Activated CD8-positive, alpha-beta memory T cell treated with anti-CD3 and anti-CD28 coated beads, Interleukin-2, amount 50 U/mL, for 4 hours (primary cell): ENCODE data around the gene CSTPP1.

Source experiments
- DNase-seq: peaks from one replicate; pipeline ENCODE4 v3.0.0-alpha.2; 2020

Gene CSTPP1, protein sequence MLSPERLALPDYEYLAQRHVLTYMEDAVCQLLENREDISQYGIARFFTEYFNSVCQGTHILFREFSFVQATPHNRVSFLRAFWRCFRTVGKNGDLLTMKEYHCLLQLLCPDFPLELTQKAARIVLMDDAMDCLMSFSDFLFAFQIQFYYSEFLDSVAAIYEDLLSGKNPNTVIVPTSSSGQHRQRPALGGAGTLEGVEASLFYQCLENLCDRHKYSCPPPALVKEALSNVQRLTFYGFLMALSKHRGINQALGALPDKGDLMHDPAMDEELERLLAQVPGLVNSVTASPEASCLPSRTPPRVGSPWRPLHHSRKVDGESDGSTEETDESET

DNA sequence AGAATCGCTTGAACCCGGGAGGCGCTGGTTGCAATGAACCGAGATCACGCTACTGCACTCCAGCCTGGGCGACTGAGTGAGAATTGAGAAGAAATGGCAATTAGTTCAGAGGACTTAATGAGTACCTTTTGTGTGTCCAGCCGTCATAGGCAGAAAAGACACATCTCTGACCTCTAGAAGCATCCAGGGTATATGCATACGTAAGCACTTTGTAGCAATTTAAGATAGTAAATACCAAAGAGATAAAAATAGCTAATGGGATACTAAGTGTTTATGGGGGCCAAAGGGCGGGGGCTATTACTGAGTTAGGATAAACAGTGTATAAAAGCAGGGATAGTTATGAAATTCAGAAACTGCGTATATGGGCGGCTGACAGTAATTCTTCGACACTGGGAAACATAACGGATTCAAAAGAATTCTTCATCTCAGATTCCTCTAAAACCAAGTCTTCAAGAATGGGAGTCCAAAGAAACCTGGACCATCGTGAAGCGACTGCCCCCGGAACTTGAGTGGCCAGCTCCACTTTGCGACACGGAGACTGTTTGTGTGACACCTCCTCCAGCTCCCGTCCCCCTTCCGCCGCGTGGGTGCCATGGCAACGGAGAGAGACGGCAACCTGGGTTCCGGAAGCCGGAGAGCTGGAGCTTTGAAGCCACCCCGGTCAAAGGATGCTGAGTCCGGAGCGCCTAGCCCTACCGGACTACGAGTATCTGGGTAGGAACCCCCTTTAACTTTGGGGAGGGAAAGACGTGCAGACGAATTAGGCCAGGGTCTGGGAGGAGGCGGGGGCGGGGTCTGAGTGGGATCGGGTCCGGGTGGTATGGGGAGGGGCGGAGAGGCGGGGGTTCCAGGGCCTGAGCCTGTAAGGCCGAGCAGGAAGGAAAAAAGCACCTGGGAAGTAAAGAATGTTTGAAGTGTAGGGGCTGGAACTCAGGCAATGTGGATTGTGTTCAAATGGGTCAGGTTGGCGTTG is at the start of gene CSTPP1:
TSS of gene CSTPP1 (plus strand) at position 624 of the 973 bp plus-strand sequence. CDS start at position 669, 45 bp downstream.
- DNase-seq, result peak; percentile 94

DNA sequence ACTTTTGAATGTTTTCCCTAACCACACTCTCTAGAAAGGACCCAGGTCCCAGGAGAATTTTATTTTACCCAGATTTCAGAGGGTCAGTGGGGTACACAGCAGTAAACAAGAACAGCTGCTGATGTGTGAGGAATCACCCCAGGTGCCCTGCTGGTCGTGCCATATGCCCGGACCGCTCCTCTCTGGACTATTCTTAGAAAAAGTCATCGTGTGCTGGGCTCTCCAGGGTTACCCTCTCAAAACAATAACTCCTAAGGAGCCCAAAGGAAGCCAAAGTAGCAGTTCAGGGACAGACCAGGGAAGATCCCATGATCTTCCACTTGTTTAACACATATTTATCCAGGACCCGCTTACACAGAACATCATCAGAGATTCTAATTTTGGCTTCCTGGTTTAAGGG is 47.9 kb upstream of the CSTPP1 start:
- no peak for DNase-seq

DNA sequence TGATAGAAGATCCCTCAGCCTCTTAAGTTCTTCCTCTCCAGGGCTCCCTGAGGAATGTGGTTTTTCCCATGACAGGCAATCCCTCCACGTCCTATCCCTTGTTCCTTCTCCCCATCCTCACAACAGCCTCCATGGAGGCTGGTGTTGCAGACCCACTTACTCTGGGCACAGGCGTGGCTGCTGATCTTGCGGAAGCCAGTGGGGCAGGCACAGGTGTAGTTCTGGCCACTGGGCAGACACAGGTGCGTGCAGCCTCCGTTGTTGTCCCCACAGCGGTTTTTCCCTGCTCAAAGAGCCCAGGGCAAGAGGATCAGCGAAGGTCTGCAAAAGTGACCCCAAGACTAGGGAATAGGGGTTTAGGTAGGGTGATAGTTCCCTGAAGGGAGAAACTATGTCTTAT is 47.3 kb upstream of the CSTPP1 start:
- DNase-seq, result no peak

DNA sequence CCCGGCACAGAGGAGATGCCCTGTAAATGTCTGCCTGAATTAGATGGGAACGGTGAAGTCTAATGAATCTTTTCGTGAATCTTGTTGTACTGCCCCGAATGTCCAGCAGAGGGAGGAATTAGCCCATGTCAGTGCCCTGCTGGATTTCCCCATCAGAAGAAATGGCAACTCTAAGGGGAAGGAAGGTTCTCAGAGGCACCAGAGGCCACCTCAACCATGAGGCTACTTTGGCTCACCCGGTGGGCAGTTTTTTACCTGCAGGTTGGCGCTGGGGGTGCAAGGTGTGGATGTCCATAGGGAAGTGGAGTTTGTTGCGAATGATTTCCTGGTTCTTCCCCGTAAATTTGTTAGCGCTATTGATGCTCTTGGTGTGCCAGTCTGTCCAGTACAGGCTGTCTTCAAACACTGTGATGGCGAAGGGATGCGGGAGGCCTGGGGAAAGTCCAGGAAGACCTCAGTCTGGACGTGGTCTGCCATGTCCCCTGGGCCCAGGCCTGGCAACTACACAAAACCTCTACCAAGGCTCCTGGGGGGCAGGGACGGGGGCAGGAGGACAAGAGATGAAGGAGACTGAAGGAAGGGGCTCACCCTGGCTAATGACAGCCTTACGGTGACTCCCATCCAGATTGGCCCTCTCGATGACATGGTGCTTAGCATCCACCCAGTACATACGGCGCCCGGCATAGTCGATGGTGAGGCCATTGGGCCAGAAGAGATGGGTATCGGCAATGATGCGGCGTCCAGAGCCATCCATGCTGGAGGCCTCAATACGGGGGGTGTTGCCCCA is 46.7 kb upstream of the CSTPP1 start:
- peak; percentile 74 for DNase-seq

DNA sequence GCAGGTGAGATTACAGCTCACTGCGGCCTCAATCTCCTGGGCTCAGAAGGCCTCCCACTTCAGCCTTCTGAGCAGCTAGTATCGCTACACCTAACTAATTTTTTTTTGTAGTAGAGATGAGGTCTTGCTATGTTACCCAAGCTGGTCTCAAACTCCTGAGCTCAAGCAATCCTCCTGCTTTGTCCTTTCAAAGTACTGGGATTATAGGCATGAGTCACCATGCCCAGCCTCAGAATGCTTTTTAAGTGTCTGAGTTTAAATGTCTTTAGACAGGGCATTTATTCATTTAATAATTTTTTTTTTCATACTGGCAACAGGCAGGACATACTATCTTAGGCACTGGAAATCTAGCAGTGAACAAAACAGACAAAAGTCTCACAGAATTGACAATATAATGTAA is 45.9 kb upstream of the CSTPP1 start:
- DNase-seq, result no peak

DNA sequence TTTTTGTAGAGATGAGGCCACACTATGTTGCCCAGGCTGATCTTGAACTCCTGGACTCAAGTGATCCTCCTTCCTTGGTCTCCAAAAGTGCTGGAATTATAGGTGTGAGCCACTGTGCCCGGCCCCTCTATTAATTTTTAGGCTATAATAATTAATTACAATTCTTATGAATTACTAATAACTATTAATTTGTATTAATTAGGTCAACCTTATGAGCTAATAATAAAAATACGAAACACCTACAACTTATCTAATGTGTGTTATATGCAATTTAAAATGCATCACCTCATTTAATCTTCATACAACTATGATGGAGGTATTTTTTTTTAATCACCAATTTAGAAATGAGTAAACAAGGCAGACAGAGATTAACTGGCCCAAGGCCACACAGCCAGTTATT is 44.5 kb upstream of the CSTPP1 start:
- no peak for DNase-seq

DNA sequence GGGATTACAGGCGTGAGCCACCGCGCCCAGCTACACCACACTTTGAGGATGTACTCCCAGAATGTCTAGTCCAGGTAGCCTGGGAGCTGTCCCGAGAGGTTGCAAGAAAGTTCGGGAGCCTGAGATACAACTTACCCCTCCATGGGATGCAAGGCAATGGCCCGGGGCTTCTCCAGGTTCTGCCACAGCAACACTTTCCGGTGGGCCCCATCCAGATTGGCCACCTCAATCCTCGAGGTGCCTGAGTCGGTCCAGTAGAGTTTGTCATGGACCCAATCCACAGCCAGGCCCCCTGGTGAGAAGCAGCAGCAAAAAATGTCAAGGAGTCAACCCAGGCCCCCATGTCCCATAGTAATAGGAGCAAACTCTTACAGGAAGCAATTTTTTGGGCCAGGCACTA is 43.7 kb upstream of the CSTPP1 start:
- no peak for DNase-seq

DNA sequence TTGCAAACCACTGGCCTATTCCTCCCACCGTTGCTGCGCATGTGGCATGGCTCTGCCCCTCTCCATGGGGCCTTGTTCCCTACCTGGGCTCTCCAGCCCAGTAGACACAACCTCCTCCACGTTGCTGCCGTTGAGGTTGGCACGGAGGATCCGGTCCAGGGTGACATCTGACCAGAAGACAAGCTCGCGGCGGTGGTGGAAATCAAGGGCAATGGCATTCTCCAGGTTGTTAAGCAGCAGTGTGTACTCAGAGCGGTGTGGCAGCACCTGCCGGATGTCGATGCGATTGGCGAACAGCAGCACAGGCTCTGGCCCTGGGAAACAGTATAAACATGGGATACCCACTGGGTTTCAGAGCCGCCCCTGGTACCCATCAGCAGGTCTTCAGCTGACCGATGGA is 42.1 kb upstream of the CSTPP1 start:
- no peak for DNase-seq

DNA sequence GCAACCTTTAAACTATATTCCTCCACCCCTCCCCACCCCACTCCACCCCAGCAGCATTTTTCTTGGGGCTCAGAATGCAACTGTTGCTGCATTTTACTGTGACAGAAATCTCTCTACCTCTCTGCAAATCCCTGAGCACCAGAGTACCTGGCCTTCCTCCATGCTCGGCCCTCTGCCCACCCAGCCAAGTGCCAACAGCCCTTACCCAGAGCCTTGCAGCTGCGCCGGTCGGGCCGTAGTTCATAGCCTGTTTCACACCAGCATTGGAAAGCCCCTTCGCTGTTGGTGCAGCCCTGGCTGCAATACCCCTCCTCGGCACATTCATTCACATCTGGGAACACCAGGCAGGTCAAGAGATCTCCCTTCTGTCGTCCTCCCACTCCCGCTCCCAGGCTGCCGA is 41.6 kb upstream of the CSTPP1 start:
- DNase-seq, result no peak

DNA sequence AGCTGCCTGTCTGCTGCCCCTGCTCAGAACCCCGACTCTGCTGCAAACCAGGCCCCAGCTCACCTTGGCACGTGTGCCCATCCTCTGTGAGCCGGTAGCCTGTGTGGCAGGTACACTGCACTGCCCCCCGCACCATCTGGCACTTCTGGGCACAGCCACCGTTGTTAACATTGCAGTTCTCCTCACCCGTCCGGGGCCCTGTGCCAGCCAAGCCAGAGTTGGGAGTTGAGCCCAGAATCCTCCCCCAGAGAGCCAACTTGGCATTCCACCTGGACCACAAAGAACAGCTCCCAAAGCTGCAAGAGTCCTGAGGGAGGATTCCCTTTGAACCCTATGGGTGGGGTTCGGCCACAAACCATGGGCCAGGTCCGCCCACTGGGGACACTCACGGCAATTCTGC is 40.7 kb upstream of the CSTPP1 start:
- DNase-seq, result no peak

DNA sequence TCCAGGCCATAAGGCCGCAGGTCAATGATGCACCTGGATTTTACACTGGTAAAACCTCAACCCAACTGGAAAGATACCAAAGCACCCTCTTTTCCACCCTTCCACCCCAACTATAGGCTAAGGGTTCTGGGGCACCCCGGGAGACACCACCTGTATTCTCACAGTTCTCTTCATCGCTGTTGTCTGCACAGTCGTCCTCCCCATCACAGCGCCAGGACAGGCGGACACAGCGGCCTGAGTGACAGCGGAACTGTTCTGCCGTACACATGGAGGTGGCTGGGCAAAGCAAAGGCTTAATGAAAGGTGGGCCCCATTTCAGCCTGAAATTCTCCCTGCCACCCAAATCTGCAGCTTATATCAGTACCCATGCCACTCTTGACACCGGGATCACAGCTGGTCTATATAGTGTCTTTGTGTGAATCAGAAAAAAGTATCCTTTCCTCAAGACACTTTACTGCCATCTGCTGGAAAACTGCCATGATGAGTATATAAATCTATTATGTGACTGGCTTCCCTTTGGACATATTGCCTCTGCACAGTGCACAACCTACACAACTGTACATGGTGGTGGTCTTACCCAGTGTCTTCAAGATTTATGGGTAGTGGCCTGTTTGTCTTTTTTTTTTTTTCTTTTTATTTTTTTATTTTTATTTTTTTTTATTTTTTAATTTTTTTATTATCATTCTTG is 39.7 kb upstream of the CSTPP1 start:
- DNase-seq, result no peak

DNA sequence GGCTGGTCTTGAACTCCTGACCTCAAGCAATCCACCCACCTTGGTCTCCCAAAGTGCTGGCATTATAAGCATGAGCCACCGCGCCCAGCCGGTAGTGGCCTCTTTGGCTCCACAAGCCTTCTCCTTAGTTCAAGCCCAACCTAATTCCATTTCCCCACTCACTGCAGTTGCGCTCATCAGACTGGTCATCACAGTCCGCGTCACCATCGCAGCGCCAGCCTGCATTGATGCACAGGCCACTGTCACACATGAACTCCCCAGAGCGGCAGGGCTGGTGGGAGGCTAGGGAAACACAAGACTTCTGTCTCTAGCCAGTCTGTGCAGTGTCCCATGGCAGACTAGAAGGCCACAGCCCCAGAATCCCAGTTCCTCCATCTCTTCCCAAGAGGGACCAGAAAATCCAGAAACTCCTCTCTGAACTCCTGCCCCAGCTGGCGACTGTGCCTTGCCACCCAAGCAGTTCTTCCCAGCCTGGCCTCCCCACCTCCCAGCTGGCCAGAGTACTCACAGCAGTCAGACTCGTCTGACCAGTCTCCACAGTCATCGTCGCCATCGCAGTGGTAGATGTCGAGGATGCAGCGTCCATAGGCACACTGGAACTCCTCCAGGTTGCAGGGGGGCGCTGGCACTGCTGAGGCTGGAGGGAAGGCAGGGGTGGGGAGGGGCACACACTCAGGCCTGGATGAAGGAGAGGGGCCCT is 38.0 kb upstream of the CSTPP1 start:
- no peak for DNase-seq

DNA sequence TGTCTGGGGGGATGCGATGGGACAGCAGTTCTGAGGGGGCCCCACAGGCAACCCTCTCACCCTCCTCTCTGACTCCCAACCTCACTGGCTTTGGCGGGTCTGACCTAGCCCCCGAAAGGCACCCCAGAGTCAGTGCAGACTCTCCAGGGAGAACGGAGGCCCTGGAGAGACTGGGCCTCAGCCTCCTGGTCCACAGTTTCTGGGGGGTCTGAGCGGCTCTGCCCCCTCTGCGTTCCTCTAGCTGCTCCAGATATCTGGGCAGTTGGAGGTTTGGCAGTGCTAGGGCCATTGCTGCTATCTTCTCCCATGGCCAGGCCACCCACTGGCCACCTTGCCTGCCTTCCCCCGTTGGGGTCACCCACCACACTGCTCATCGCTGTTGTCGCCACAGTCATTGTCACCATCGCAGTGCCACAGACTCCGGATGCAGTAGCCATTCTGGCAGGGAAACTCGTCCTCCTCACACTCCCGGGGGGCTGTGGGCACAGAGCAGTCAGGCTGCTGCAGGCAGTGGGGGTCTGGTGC is 37.0 kb upstream of the CSTPP1 start:
- no peak for DNase-seq

DNA sequence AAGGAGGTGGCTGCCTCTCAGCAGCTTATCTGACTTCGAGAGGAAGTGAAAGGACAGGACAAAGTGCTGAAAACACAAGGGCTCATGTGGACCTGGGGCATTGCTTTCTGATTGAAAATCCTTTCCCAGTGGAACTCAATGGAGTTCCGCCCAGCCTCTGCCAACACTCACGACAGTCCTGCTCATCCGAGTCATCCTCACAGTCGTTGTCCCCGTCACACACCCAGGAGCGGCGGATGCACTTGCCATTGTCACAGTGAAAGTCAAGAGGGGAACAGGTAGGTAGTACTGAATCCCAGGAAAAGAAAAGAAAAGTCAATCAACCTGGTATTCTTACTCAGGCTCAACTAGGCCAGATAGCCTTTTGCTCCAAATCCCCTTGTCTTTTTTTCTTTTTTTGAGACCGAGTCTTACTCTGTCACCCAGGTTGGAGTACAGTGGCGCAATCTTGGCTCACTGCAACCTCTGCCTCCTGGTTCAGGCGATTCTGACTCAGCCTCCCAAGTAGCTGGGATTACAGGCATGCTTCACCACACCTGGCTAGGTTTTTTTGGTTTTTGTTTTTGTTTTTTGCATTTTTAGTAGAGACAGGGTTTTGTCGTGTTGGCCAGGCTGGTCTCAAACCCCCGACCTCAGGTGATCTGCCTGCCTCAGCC is 36.3 kb upstream of the CSTPP1 start:
- no peak for DNase-seq

DNA sequence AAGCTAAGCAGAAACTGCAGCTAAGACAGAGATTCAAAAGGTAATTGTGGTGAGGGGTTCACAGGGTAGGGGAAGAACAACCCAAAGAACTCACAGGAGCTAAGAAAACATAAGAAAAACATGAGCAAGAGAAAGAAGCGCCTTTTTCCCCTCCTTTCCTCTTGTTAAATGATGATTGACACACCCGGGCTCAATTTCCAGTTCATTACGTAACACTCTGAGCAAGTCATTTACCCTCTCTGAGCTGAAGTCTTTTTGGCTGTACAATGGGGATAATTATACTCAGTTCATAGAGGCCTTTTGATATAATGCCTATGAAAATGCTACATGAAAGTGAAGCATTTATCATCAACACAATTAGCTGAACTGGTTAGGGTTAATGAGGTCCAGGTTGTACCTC is 35.4 kb upstream of the CSTPP1 start:
- no peak for DNase-seq

DNA sequence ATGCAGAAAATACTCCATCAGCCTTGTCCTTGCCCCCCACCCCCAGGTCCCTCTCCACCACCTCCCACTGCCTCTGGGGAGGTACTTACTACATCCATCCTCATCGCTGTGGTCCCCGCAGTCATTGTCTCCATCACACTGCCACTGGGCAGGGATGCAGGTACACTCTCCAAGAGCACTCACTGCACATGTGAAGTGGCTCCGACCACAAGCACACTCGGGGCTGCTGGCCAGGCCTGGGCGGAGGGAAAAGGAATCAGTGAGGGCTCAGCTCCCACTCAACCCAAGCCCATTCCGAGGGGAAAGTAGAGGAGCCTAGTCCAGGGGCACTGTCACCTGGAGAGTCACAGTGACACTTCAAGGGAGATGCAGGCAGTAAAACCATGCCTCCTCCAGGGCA is 33.9 kb upstream of the CSTPP1 start:
- no peak for DNase-seq

DNA sequence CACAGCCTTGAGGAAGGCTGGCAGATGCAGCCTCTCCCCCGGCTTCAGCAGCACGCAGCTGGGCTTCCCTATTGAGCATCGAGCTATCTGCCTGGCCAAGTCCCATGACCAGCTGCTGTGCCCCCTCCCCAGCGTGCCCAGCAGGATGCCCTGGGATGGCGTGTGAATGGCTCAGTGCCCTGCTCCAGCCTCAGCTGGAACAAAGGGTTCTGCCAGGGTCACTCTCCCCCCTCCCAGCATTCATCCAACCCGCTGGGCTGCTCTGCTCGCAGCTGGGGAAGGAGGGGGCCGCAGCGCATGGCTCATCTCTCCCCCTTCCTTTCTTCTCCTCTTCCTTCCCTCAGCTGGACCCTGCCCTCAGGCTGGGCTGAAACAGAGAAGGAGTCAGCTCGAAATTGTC is 32.7 kb upstream of the CSTPP1 start:
- DNase-seq, result no peak

DNA sequence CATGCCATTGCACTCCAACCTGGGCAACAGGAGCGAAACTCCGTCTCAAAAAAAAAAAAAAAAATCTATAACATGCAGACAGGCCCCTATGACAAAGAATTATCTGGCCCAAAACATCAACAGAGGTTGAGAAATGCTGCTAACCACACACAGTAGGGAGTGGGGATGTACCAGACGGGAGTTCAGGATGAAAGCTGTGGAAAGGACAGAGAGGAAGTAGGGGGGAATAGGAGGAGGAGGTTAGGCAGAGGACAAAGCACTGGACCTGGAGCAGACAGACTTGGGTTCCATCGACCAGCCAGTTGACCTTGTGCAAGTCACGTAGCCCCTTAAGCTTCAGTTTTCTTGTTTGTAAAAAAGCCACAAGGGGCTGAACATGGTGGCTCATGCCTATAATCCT is 30.8 kb upstream of the CSTPP1 start:
- no peak for DNase-seq

DNA sequence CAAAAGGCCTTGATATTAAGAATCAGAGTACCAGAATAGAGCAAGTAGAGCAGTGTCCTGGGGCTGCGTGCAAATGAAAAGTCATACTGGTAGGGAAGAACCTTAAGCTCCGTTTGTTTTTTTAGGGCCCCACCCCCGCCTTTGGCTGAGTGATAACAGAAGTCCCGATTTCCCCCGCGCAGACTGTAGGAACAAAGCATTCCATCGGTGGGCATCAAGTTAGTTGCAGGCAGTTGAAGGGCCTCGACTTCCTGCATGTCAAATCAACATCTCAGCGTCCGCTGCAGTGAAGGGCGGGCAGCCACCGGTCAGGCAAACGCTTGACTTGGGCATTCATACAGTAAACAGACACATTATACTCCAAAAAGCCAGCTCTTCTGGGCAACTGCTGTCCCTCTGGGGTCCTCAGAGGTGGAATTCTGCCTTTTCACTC is 29.9 kb upstream of the CSTPP1 start:
- no peak for DNase-seq

DNA sequence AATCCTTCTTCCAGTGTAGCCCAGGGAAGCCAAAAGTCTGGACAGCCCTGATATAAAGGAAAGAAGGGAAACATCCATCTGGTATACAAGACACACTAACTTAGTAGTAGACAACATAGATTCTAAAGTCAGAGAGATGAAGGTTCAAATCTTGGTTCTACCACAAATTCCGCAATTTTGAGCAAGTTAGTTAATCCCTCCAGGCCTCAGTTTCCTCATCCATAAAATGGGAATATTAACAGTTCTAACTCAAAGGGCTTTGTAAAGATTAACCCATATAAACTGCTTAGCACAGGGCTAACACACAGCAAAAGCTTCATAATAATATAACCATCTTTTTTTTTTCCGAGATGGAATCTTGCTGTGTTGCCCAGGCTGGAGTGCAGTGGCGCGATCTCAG is 29.0 kb upstream of the CSTPP1 start:
- no peak for DNase-seq

DNA sequence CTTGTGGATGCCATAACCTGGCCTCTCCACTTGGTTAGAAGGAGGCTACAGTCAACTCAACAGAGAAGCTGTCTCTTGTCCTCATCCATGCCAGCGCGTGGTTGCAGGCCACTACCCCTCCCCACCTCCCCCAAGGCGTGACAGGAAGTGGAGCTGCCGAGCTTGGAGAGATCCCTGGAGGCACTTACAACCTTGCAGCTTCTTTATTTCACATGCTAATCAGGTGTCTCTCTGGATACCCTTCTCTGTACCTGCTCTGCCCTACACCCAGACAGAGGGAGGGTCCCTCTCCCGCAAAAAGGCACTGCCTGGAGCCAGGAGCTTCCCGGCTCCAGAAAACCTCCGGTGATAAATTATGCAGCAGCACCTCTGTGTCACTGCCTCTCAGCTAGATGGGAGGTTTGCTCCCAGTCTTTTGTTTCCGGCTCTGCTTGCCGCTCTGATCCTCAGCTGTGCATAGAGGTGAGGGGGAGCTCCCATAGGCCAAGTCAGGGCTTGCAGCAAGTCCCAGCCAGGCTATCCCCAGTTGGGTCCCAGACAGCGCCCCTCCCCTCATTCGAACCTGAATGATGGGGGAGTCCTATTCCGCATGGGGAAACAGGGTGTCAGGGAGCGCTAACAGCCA is 23.9 kb upstream of the CSTPP1 start:
- DNase-seq, result no peak
